ENCODE measurements around the gene LCN6. TPM values are rescaled to one million over a fixed set of nuclear protein-coding genes. Genes with fewer than 3 reads are reported as not detected.
A peak's percentile ranks its signal among the peaks of the same experiment; 100 is the strongest.

Gene LCN6
- total RNA-seq, 1 experiment from 2014 or later = not detected

- TF ChIP-seq CTCF (IDR thresholded peaks at IDR 0.05) = peak; percentile 98
- TF ChIP-seq, protein P1, sequence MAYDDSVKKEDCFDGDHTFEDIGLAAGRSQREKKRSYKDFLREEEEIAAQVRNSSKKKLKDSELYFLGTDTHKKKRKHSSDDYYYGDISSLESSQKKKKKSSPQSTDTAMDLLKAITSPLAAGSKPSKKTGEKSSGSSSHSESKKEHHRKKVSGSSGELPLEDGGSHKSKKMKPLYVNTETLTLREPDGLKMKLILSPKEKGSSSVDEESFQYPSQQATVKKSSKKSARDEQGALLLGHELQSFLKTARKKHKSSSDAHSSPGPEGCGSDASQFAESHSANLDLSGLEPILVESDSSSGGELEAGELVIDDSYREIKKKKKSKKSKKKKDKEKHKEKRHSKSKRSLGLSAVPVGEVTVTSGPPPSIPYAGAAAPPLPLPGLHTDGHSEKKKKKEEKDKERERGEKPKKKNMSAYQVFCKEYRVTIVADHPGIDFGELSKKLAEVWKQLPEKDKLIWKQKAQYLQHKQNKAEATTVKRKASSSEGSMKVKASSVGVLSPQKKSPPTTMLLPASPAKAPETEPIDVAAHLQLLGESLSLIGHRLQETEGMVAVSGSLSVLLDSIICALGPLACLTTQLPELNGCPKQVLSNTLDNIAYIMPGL (CRISPR knock-in tag; IDR thresholded peaks at IDR 0.05) = peak; percentile 77
- TF ChIP-seq ZNF232 (CRISPR knock-in tag; IDR thresholded peaks at IDR 0.05) = peak; percentile 59; the same call in 1 of the 2 replicates
- no peak for TF ChIP-seq ZNF396 (CRISPR knock-in tag; IDR thresholded peaks at IDR 0.05; ENCODE audit: borderline replicate concordance)
- TF ChIP-seq, protein P2, sequence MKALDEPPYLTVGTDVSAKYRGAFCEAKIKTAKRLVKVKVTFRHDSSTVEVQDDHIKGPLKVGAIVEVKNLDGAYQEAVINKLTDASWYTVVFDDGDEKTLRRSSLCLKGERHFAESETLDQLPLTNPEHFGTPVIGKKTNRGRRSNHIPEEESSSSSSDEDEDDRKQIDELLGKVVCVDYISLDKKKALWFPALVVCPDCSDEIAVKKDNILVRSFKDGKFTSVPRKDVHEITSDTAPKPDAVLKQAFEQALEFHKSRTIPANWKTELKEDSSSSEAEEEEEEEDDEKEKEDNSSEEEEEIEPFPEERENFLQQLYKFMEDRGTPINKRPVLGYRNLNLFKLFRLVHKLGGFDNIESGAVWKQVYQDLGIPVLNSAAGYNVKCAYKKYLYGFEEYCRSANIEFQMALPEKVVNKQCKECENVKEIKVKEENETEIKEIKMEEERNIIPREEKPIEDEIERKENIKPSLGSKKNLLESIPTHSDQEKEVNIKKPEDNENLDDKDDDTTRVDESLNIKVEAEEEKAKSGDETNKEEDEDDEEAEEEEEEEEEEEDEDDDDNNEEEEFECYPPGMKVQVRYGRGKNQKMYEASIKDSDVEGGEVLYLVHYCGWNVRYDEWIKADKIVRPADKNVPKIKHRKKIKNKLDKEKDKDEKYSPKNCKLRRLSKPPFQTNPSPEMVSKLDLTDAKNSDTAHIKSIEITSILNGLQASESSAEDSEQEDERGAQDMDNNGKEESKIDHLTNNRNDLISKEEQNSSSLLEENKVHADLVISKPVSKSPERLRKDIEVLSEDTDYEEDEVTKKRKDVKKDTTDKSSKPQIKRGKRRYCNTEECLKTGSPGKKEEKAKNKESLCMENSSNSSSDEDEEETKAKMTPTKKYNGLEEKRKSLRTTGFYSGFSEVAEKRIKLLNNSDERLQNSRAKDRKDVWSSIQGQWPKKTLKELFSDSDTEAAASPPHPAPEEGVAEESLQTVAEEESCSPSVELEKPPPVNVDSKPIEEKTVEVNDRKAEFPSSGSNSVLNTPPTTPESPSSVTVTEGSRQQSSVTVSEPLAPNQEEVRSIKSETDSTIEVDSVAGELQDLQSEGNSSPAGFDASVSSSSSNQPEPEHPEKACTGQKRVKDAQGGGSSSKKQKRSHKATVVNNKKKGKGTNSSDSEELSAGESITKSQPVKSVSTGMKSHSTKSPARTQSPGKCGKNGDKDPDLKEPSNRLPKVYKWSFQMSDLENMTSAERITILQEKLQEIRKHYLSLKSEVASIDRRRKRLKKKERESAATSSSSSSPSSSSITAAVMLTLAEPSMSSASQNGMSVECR (CRISPR knock-in tag; IDR thresholded peaks at IDR 0.05; ENCODE audit: borderline replicate concordance) = peak; percentile 63; the same call in 1 of the 2 replicates
- TF ChIP-seq, protein P3, sequence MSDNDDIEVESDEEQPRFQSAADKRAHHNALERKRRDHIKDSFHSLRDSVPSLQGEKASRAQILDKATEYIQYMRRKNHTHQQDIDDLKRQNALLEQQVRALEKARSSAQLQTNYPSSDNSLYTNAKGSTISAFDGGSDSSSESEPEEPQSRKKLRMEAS (CRISPR knock-in tag; IDR thresholded peaks at IDR 0.05) = peak; percentile 94
- TF ChIP-seq TEAD4 (CRISPR knock-in tag; IDR thresholded peaks at IDR 0.05) = 0 out of 2 replicates have a peak, but pooled peaks have one; percentile 47
- TF ChIP-seq IRF2 (CRISPR knock-in tag; IDR thresholded peaks at IDR 0.05; ENCODE audit: borderline replicate concordance, low read depth) = no peak
- TF ChIP-seq, protein P4, sequence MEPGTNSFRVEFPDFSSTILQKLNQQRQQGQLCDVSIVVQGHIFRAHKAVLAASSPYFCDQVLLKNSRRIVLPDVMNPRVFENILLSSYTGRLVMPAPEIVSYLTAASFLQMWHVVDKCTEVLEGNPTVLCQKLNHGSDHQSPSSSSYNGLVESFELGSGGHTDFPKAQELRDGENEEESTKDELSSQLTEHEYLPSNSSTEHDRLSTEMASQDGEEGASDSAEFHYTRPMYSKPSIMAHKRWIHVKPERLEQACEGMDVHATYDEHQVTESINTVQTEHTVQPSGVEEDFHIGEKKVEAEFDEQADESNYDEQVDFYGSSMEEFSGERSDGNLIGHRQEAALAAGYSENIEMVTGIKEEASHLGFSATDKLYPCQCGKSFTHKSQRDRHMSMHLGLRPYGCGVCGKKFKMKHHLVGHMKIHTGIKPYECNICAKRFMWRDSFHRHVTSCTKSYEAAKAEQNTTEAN (CRISPR knock-in tag; IDR thresholded peaks at IDR 0.05) = no peak
Observed at GRCh38 chr9:136791516-136792276, 43.4 kb upstream of the LCN6 start (continued).

- POLR2A ChIA-PET = interaction anchor here (1.0 kb wide), 1 partner anchor 30 kb away, joined by 4 read pairs; no protein-coding TSS in a partner anchor
- Mint-ChIP-seq H3K4me3 (peak within 1 kb of the TSS; percentile 78), H3K9me3 (no peaks in the 10 kb centered on the region), H3K27me3 (ENCODE audit: low read depth) (peaks cover 4% of the 10 kb centered on the region; the same call in 1 of the 2 replicates), H3K27ac (peak within 1 kb of the TSS; percentile 88), H3K36me3 (peaks cover 3% of the 10 kb centered on the region; the same call in 1 of the 2 replicates), H3K4me1 (peaks cover 19% of the 10 kb centered on the region)
- peak; percentile 100 for DNase-seq (ENCODE audit: low spot score)
- ATAC-seq = peak; percentile 92
- CTCF ChIA-PET = interaction anchor here (0.5 to 3.1 kb wide), 25 partner anchors 10 to 739 kb away, joined by 3 to 28 read pairs (median 4); partner anchors contain the start of genes AJM1, LCN8, NPDC1 and RABL6
- peak; percentile 67; the same call in 1 of the 2 replicates for TF ChIP-seq SP1 (CRISPR knock-in tag; conservative IDR thresholded peaks at IDR 0.05)
- TF ChIP-seq, protein P3 (CRISPR knock-in tag; IDR thresholded peaks at IDR 0.05) = no peak
- TF ChIP-seq SOX15 (CRISPR knock-in tag; IDR thresholded peaks at IDR 0.05) = no peak
- no peak for TF ChIP-seq TEAD4 (CRISPR knock-in tag; IDR thresholded peaks at IDR 0.05)
- TF ChIP-seq, protein P1 (CRISPR knock-in tag; IDR thresholded peaks at IDR 0.05) = no peak; the same call in 1 of the 2 replicates
- no peak for TF ChIP-seq NR3C1 (CRISPR knock-in tag; conservative IDR thresholded peaks at IDR 0.05; ENCODE audit: low read depth)
- TF ChIP-seq, protein P5, sequence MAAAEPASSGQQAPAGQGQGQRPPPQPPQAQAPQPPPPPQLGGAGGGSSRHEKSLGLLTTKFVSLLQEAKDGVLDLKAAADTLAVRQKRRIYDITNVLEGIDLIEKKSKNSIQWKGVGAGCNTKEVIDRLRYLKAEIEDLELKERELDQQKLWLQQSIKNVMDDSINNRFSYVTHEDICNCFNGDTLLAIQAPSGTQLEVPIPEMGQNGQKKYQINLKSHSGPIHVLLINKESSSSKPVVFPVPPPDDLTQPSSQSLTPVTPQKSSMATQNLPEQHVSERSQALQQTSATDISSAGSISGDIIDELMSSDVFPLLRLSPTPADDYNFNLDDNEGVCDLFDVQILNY (CRISPR knock-in tag; IDR thresholded peaks at IDR 0.05) = peak; percentile 15; the same call in 1 of the 2 replicates
- no peak for TF ChIP-seq GABPB1 (CRISPR knock-in tag; IDR thresholded peaks at IDR 0.05)
- no peak for TF ChIP-seq SMAD4 (CRISPR knock-in tag; IDR thresholded peaks at IDR 0.05)
- no peak for TF ChIP-seq RORB (CRISPR knock-in tag; IDR thresholded peaks at IDR 0.05)
- TF ChIP-seq NFE2L1 (CRISPR knock-in tag; IDR thresholded peaks at IDR 0.05) = no peak
Observed at GRCh38 chr9:136790640-136791515, 42.6 kb upstream of the LCN6 start, which contains the start of gene TMEM141. TSS of gene TMEM141 (plus strand) at chr9:136791344. CDS start at chr9:136791371, 27 bp downstream.

Measured in WTC11 (cell line).